ENCODE results near the gene KCNQ1.

- TF ChIP-seq, protein P1, sequence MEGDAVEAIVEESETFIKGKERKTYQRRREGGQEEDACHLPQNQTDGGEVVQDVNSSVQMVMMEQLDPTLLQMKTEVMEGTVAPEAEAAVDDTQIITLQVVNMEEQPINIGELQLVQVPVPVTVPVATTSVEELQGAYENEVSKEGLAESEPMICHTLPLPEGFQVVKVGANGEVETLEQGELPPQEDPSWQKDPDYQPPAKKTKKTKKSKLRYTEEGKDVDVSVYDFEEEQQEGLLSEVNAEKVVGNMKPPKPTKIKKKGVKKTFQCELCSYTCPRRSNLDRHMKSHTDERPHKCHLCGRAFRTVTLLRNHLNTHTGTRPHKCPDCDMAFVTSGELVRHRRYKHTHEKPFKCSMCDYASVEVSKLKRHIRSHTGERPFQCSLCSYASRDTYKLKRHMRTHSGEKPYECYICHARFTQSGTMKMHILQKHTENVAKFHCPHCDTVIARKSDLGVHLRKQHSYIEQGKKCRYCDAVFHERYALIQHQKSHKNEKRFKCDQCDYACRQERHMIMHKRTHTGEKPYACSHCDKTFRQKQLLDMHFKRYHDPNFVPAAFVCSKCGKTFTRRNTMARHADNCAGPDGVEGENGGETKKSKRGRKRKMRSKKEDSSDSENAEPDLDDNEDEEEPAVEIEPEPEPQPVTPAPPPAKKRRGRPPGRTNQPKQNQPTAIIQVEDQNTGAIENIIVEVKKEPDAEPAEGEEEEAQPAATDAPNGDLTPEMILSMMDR (IDR thresholded peaks at IDR 0.05): no peak
- TF ChIP-seq FOXM1 (IDR thresholded peaks at IDR 0.05; ENCODE audit: low read depth): no peak
- TF ChIP-seq RFX5 (IDR thresholded peaks at IDR 0.05; ENCODE audit: low read length): no peak
- TF ChIP-seq, protein P2, sequence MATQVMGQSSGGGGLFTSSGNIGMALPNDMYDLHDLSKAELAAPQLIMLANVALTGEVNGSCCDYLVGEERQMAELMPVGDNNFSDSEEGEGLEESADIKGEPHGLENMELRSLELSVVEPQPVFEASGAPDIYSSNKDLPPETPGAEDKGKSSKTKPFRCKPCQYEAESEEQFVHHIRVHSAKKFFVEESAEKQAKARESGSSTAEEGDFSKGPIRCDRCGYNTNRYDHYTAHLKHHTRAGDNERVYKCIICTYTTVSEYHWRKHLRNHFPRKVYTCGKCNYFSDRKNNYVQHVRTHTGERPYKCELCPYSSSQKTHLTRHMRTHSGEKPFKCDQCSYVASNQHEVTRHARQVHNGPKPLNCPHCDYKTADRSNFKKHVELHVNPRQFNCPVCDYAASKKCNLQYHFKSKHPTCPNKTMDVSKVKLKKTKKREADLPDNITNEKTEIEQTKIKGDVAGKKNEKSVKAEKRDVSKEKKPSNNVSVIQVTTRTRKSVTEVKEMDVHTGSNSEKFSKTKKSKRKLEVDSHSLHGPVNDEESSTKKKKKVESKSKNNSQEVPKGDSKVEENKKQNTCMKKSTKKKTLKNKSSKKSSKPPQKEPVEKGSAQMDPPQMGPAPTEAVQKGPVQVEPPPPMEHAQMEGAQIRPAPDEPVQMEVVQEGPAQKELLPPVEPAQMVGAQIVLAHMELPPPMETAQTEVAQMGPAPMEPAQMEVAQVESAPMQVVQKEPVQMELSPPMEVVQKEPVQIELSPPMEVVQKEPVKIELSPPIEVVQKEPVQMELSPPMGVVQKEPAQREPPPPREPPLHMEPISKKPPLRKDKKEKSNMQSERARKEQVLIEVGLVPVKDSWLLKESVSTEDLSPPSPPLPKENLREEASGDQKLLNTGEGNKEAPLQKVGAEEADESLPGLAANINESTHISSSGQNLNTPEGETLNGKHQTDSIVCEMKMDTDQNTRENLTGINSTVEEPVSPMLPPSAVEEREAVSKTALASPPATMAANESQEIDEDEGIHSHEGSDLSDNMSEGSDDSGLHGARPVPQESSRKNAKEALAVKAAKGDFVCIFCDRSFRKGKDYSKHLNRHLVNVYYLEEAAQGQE (IDR thresholded peaks at IDR 0.05; ENCODE audit: low read depth, low read length): no peak
- no peak for TF ChIP-seq POLR2AphosphoS5 (IDR thresholded peaks at IDR 0.05; ENCODE audit: low read depth, low read length)
Measured at GRCh38 chr11:2404735-2405196, 40.0 kb upstream of the KCNQ1 start.

All from SK-N-SH (cell line).